OCI-LY7 (cell line): ENCODE results near the gene ABLIM1.

Experiments
- CTCF ChIP-seq: fragments of 200-600 bp; sonication (generic); conservative IDR thresholded peaks from 2 replicates; pipeline ENCODE4 v1.5.1; 2014; ENCODE audit warnings: mild to moderate bottlenecking, antibody characterized with exemption, low read length, moderate library complexity, mixed read lengths
- EZH2phosphoT487 ChIP-seq: fragments of 200-600 bp; sonication (generic); IDR thresholded peaks from 2 replicates; pipeline ENCODE4 v1.6.1; 2018; ENCODE audit warnings: low read depth, borderline replicate concordance, mild to moderate bottlenecking, mixed run types, antibody characterized with exemption, low read length, moderate library complexity, mixed read lengths

GRCh38 chr10:114408112-114408967, 249.7 kb downstream of the ABLIM1 start:
- TF ChIP-seq CTCF (no peak), EZH2phosphoT487 (no peak)
